IPS-18c (cell line): Measurements from ENCODE around the gene HPS4.
"Not testable (repeated sequence)": the region's sequence is repeated elsewhere in the genome, so short reads cannot be mapped to it uniquely, and the experiment has no call there.

ENCODE experiments used
- H3K4me3 ChIP-seq: 2 replicates; pipeline ENCODE4 v1.7.0; 2013; ENCODE audit warnings: low read depth, mild to moderate bottlenecking, low read length, moderate library complexity; ENCODE audit not compliant: insufficient read depth
- H3K9me3 ChIP-seq: one replicate; pipeline ENCODE4 v1.6.1; 2013; ENCODE audit warnings: mild to moderate bottlenecking, low read length, moderate library complexity; ENCODE audit not compliant: control insufficient read depth, insufficient read depth

Gene HPS4

GRCh38 chr22:26409719-26410335 lies 73.8 kb downstream of the HPS4 start:
- H3K4me3 ChIP-seq: no peak overlapping the region
- no peaks in the 10 kb centered on the region for H3K9me3 ChIP-seq

- H3K4me3 ChIP-seq, H3K9me3 ChIP-seq: not testable (repeated sequence)
Measured at GRCh38 chr22:26408562-26409220, 74.9 kb downstream of the HPS4 start.

GRCh38 chr22:26406118-26406517 lies 77.5 kb downstream of the HPS4 start:
- Histone ChIP-seq H3K4me3 (no peak overlapping the region), H3K9me3 (no peaks in the 10 kb centered on the region)

GRCh38 chr22:26404851-26405421 lies 78.6 kb downstream of the HPS4 start:
- Histone ChIP-seq H3K9me3 (no peaks in the 10 kb centered on the region), H3K4me3 (no peak overlapping the region)

GRCh38 chr22:26401726-26402125 lies 81.9 kb downstream of the HPS4 start:
- Histone ChIP-seq H3K9me3 (no peaks in the 10 kb centered on the region), H3K4me3 (no peak overlapping the region)
